ENCODE data around the gene CASR. TPM values are rescaled to one million over a fixed set of nuclear protein-coding genes. Genes with fewer than 3 reads are reported as not detected.

Gene CASR
- total RNA-seq, 2 experiments from 2014 or later: 0.04 TPM; not detected in 1

GRCh38 chr3:122215592-122216298, 32.3 kb downstream of the CASR start:
- Histone ChIP-seq H3K4me2 (ENCODE audit: low read length) (no peak overlapping the region), H4K20me1 (ENCODE audit: insufficient read depth, low read length) (no peaks in the 10 kb centered on the region), H3K79me2 (ENCODE audit: insufficient read depth, low read depth, low read length) (no peaks in the 10 kb centered on the region), H3K36me3 (ENCODE audit: insufficient read depth, low read length) (no peaks in the 10 kb centered on the region), H3K9me3 (ENCODE audit: low read length) (no peaks in the 10 kb centered on the region), H3K4me1 (ENCODE audit: insufficient read depth, low read length, poor library complexity, severe bottlenecking) (no peaks in the 10 kb centered on the region), H3K4me3 (ENCODE audit: low read depth, low read length, poor library complexity, severe bottlenecking) (no peak overlapping the region), H3K27ac (ENCODE audit: low read depth, low read length, poor library complexity, severe bottlenecking) (no peak overlapping the region), H2AFZ (ENCODE audit: low read length) (no peak overlapping the region), H3K9me2 (ENCODE audit: insufficient read depth, low read length) (no peaks in the 10 kb centered on the region)
- ChIA-PET POLR2A (interaction anchor here (0.6 kb wide), 1 partner anchor 614 kb away, joined by 3 read pairs; no protein-coding TSS in a partner anchor), CTCF (ENCODE audit: unreplicated experiment) (no interaction called here)
- intact Hi-C loops (cut with micrococcal nuclease; ENCODE audit: unreplicated experiment): no loop called here
- DNase-seq (ENCODE audit: low spot score): no peak
- TF ChIP-seq CTCF (conservative IDR thresholded peaks at IDR 0.05; ENCODE audit: low read length): no peak
- TF ChIP-seq EZH2phosphoT487 (IDR thresholded peaks at IDR 0.05; ENCODE audit: borderline replicate concordance, low read depth, low read length): no peak
- no TSS peak for BruUV-seq (replicated peaks)

GRCh38 chr3:122217901-122218300, 34.4 kb downstream of the CASR start:
- Histone ChIP-seq H3K4me3 (ENCODE audit: low read depth, low read length, poor library complexity, severe bottlenecking) (no peak overlapping the region), H3K36me3 (ENCODE audit: insufficient read depth, low read length) (no peaks in the 10 kb centered on the region), H3K79me2 (ENCODE audit: insufficient read depth, low read depth, low read length) (no peaks in the 10 kb centered on the region), H2AFZ (ENCODE audit: low read length) (no peak overlapping the region), H3K9me3 (ENCODE audit: low read length) (no peaks in the 10 kb centered on the region), H4K20me1 (ENCODE audit: insufficient read depth, low read length) (no peaks in the 10 kb centered on the region), H3K9me2 (ENCODE audit: insufficient read depth, low read length) (no peaks in the 10 kb centered on the region), H3K27ac (ENCODE audit: low read depth, low read length, poor library complexity, severe bottlenecking) (no peak overlapping the region), H3K4me2 (ENCODE audit: low read length) (no peak overlapping the region), H3K4me1 (ENCODE audit: insufficient read depth, low read length, poor library complexity, severe bottlenecking) (no peaks in the 10 kb centered on the region)
- no TSS peak for BruUV-seq (replicated peaks)
- POLR2A ChIA-PET: interaction anchor here (1.2 kb wide), 1 partner anchor 15 kb away, joined by 3 read pairs; no protein-coding TSS in a partner anchor
- intact Hi-C loops (cut with micrococcal nuclease; ENCODE audit: unreplicated experiment): no loop called here
- no peak for TF ChIP-seq EZH2phosphoT487 (IDR thresholded peaks at IDR 0.05; ENCODE audit: borderline replicate concordance, low read depth, low read length)
- TF ChIP-seq CTCF (conservative IDR thresholded peaks at IDR 0.05; ENCODE audit: low read length): no peak
- CTCF ChIA-PET (ENCODE audit: unreplicated experiment): no interaction called here
- no peak for DNase-seq (ENCODE audit: low spot score)

GRCh38 chr3:122219242-122219872, 35.9 kb downstream of the CASR start:
- ChIA-PET POLR2A (no interaction called here), CTCF (ENCODE audit: unreplicated experiment) (no interaction called here)
- no peaks in the 10 kb centered on the region for H4K20me1 ChIP-seq (ENCODE audit: insufficient read depth, low read length)
- no peaks in the 10 kb centered on the region for H3K36me3 ChIP-seq (ENCODE audit: insufficient read depth, low read length)
- no peaks in the 10 kb centered on the region for H3K4me1 ChIP-seq (ENCODE audit: insufficient read depth, low read length, poor library complexity, severe bottlenecking)
- H2AFZ ChIP-seq (ENCODE audit: low read length): no peak overlapping the region
- H3K9me2 ChIP-seq (ENCODE audit: insufficient read depth, low read length): no peaks in the 10 kb centered on the region
- H3K79me2 ChIP-seq (ENCODE audit: insufficient read depth, low read depth, low read length): no peaks in the 10 kb centered on the region
- no peaks in the 10 kb centered on the region for H3K9me3 ChIP-seq (ENCODE audit: low read length)
- TF ChIP-seq CTCF (conservative IDR thresholded peaks at IDR 0.05; ENCODE audit: low read length) (no peak), EZH2phosphoT487 (IDR thresholded peaks at IDR 0.05; ENCODE audit: borderline replicate concordance, low read depth, low read length) (no peak)
- H3K27ac ChIP-seq (ENCODE audit: low read depth, low read length, poor library complexity, severe bottlenecking): no peak overlapping the region
- H3K4me2 ChIP-seq (ENCODE audit: low read length): no peak overlapping the region
- DNase-seq (ENCODE audit: low spot score): no peak
- no peak overlapping the region for H3K4me3 ChIP-seq (ENCODE audit: low read depth, low read length, poor library complexity, severe bottlenecking)
- intact Hi-C loops (cut with micrococcal nuclease; ENCODE audit: unreplicated experiment): no loop called here
- no TSS peak for BruUV-seq (replicated peaks)
